Measurements from ENCODE around the gene ZNF609.
"Not testable (repeated sequence)": the region's sequence is repeated elsewhere in the genome, so short reads cannot be mapped to it uniquely, and the experiment has no call there.

ZNF609 gene

DNA sequence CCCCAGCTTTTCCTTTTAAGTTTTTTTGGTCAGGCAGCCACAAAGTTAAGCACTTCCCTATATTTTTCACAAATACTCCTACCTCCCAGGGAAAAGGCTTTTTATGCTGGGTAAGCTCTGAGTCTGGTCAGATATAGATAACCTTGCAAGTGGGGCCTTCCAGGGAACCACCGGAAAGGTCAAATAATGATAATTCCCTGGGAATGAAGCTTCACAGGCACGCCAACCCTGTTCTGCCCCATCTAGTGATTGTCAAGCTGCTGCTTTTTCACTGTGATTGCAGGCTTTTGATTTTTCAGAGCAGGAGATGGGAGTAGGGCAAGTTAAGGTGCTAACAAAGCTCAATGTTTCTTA is 121.0 kb downstream of the ZNF609 start:
- no peak for DNase-seq (ENCODE audit: low spot score)

DNA sequence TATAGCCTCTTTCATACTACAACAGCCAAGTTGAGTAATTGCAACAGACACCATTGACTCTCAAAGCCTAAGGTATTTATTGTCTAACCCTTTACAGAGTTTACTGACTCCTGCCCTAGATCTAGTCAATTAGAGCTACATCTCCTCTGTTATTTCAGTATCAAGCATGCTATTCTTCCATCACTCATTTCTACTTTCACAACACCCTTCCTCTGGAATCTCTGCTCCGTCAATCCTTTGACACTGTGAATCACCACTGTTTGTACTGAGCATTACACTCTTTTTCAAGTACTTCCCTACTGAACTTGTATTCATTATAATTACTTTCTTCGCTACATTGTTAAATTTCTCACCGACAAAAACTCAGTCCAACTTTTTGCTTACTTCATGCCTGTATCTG is 121.8 kb downstream of the ZNF609 start:
- no peak for DNase-seq (ENCODE audit: low spot score)

DNA sequence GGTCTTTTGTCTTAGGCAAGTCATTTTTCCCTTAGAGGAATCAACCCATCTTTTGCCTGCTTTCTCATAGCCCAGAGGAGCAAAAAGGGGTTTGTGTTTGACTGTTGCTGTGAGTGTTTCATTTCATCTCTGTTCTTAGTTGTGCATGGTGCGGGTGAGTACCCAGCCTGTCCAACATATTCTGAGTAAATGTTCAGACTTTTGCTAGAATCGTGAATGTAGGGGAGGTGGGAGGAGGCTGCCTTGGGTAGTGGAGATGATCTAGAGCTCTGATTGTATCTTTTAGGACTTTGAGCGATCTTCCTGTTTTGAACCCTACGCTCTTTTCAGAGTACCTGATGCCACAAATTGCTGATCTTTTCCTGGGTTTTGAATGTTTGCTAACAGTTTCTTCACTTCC is 123.1 kb downstream of the ZNF609 start:
- DNase-seq (ENCODE audit: low spot score), result no peak

DNA sequence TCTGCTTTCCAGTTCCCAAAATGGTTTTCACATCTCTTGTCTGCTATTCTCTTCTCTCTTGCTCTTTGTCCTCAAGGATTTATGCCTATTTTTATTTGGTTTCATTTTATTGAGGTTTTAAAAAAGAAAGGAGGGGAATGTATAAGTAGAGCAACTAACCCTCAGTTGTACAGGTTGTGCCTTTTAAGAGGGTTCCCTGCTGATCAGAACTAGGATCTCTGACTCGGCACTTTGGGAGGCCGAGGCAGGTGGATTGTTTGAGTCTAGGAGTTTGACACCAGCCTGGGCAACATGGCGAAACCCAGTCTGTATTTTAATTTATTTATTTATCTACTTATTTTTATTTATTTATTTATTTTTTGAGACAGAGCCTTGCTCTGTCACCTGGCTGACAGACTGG is 123.6 kb downstream of the ZNF609 start:
- DNase-seq (ENCODE audit: low spot score), result no peak

DNA sequence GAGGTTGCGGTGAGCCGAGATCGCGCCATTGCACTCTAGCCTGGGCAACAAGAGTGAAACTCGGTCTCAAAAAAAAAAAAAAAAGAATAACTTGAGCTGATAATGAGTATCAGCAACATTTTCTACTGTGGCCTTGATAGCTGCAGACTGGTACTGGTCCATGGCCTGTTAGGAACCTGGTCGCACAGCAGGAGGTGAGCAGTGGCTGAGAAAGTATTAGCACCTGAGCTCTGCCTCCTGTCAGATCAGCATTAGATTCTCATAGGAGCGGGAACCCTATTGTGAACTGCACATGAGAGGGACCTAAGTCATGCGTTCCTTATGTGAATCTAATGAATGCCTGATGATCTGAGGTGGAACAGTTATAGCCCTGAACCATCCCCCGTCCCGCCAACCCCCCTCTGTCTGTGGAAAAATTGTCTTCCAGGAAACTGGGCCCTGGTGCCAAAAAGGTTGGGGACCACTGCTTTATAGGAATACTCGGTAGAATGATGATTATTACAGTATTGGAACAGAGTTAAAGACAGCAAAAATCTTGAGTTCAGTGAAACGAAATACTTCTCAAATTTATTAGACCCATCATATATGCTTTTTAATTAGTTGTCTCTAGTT is 126.0 kb downstream of the ZNF609 start:
- DNase-seq (ENCODE audit: low spot score), result no peak

DNA sequence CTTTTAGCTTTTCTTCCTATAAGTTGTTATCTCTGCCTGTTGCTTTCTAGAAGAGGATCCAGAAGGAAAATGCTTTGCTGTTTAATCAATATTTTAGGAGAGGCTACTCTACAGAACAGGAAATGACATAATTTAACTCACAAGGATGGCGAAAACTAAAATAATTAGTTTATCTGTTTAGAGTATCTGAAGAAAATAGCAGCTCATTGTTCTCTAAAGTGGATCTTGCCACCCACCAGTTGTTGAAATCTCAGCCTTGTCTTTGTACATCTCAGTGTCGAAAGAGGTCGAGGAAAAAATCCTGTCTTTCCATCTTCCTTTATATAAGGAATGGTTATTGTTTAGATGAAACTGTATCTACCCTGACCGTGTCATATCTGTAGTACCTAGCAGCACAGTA is 126.6 kb downstream of the ZNF609 start:
- DNase-seq (ENCODE audit: low spot score), result no peak

GRCh38 chr15:64589435-64590084 is 129.2 kb downstream of the ZNF609 start:
- DNase-seq (ENCODE audit: low spot score), result no peak

GRCh38 chr15:64592845-64593244 is 132.5 kb downstream of the ZNF609 start:
- not testable (repeated sequence) for DNase-seq (ENCODE audit: low spot score)

- peak; percentile 70 for DNase-seq (ENCODE audit: low spot score)
These were observed 136.5 kb downstream of the ZNF609 start for GRCh38 chr15:64596701-64597476.

DNA sequence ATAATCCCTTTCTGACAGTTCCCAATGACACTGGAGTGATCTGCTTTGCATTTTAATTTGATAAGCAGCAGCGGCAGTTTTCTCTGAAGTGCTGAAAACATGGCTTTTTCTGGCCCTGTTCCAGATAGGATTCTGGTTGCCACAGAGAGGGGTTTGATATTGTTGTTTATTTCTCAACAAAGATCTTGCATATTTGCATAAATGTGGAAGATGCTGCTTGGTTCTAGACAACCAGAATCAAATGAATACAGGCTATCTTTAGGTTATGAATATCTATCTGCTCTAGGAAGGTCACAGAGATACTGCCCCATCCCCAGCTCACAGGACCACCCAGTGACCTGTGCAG is 137.1 kb downstream of the ZNF609 start:
- DNase-seq (ENCODE audit: low spot score), result no peak

GRCh38 chr15:64599226-64599625 is 138.8 kb downstream of the ZNF609 start:
- DNase-seq (ENCODE audit: low spot score), result no peak

DNA sequence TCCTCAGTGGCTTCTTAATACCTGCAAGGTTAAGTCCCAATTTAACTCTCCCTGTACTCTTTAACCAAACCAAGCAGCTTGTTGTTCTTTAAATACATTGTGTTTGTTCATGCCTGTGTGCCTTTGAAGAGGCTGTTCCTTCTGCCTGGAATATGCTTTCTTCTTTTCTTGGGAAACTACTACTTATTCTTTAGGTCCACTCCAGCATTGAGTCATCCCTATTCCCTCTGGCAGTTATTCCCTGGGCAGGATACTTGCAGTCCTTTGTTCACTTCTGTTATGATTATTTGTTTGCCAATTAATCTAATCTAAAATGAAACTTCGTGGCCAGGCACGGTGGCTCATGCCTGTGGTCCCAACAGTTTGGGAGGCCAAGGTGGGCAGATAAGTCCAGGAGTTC is 139.3 kb downstream of the ZNF609 start:
- DNase-seq (ENCODE audit: low spot score), result no peak

GRCh38 chr15:64600794-64601193 is 140.4 kb downstream of the ZNF609 start:
- no peak for DNase-seq (ENCODE audit: low spot score)

GRCh38 chr15:64604319-64604718 is 143.9 kb downstream of the ZNF609 start:
- DNase-seq (ENCODE audit: low spot score), result no peak

- not testable (repeated sequence) for DNase-seq (ENCODE audit: low spot score)
These were observed 147.0 kb downstream of the ZNF609 start for GRCh38 chr15:64607416-64607815.

DNA sequence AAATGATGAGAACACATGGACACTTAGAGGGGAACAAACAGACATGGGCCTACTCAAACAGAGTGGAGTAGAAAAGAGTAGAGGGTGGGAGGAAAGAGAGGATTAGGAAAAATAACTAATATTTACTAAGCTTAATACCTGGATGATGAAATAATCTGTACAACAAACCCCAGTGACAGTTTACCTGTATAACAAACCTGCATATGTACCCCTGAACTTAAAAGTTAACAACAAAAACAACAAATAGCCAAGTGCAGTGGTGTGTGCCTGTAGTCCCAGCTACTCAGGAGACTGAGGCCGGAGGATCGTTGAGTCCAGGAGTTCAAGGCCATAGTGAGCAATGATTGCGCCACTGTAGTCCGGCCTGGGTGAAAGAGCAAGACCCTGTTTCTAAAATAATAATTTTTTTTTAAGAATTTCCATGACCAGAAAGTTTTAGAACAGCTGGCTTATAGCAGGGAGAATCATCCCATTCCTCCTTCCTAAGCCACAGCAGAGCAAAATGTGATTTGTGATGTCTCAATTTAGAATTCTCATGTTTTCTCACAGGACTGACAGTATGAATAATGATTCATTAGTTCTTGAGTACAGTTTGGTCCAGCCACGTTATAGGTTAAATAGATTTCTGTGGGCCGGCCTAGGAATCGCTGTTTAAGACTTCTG is 150.0 kb downstream of the ZNF609 start:
- no peak for DNase-seq (ENCODE audit: low spot score)

GRCh38 chr15:64611085-64611725 is 150.8 kb downstream of the ZNF609 start:
- DNase-seq (ENCODE audit: low spot score), result no peak

- no peak for DNase-seq (ENCODE audit: low spot score)
These were observed 154.1 kb downstream of the ZNF609 start for GRCh38 chr15:64614519-64614918.

- DNase-seq (ENCODE audit: low spot score), result no peak
These were observed 157.3 kb downstream of the ZNF609 start for GRCh38 chr15:64617727-64618126.

GRCh38 chr15:64618138-64618537 is 157.8 kb downstream of the ZNF609 start:
- no peak for DNase-seq (ENCODE audit: low spot score)

- no peak for DNase-seq (ENCODE audit: low spot score)
These were observed 158.2 kb downstream of the ZNF609 start for GRCh38 chr15:64618540-64618939.
